Measurements from ENCODE around the gene FBXO44. TPM values are rescaled to one million over a fixed set of nuclear protein-coding genes. Genes with fewer than 3 reads are reported as not detected.

Gene FBXO44
- polyA plus RNA-seq, 4 donors: 11.0 to 32.4 (median 27.8) TPM

DNA sequence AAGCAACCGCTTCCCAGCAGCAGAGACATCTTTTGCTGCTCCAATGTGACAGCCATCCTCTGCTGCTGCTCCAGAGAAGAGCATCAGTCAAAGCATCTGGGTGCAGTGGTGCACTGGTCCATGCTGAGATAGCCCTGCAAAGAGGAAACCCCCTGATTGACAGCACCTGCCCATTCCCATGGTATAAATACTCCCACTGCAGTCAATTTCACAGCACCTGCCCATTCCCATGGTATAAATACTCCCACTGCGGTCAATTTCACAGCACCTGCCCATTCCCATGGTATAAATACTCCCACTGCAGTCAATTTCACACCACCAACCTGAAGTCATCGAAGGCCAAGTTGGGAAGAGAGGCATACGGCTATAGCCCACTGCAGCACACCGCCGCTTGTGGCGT is 25.9 kb upstream of the FBXO44 start:
- H3K4me1 ChIP-seq (ENCODE audit: control insufficient read depth in 3 of 3, insufficient read depth in 2 of 3, low read depth in 1 of 3, low read length in 2 of 3): no peaks in the 10 kb centered on the region
- FAIRE-seq: no peak
- H3K27me3 ChIP-seq (ENCODE audit: control insufficient read depth in 3 of 3, insufficient read depth in 3 of 3, low read length in 3 of 3): peaks cover 0 to 6% (median 6%) of the 10 kb centered on the region in 3 donors
- H3K27ac ChIP-seq (ENCODE audit: low read depth in 1 of 3, low read length in 2 of 3): no peak overlapping the region
- no peaks in the 10 kb centered on the region for H3K9me3 ChIP-seq (ENCODE audit: control insufficient read depth in 2 of 2, insufficient read depth in 1 of 2, low read depth in 1 of 2, low read length in 1 of 2)
- H3K4me3 ChIP-seq (ENCODE audit: low read depth in 1 of 3, low read length in 3 of 3): no peak overlapping the region
- WGBS, 3 donors: 91 to 94% (median 93%) methylated on average over 7 of the region's 7 CpGs
- H3K36me3 ChIP-seq (ENCODE audit: control insufficient read depth in 3 of 3, insufficient read depth in 2 of 3, low read depth in 1 of 3, low read length in 3 of 3): no peaks in the 10 kb centered on the region
- DNase-seq: no peak

- H3K36me3 ChIP-seq (ENCODE audit: control insufficient read depth in 3 of 3, insufficient read depth in 2 of 3, low read depth in 1 of 3, low read length in 3 of 3): no peaks in the 10 kb centered on the region
- FAIRE-seq: no peak
- WGBS, 3 donors: 41 to 68% (median 63%) methylated on average over 15 of the region's 15 CpGs
- no peak overlapping the region for H3K4me3 ChIP-seq (ENCODE audit: low read depth in 1 of 3, low read length in 3 of 3)
- H3K9me3 ChIP-seq (ENCODE audit: control insufficient read depth in 2 of 2, insufficient read depth in 1 of 2, low read depth in 1 of 2, low read length in 1 of 2): no peaks in the 10 kb centered on the region
- peaks cover 0 to 6% (median 6%) of the 10 kb centered on the region in 3 donors for H3K27me3 ChIP-seq (ENCODE audit: control insufficient read depth in 3 of 3, insufficient read depth in 3 of 3, low read length in 3 of 3)
- no peak for DNase-seq
- no peak overlapping the region for H3K27ac ChIP-seq (ENCODE audit: low read depth in 1 of 3, low read length in 2 of 3)
- H3K4me1 ChIP-seq (ENCODE audit: control insufficient read depth in 3 of 3, insufficient read depth in 2 of 3, low read depth in 1 of 3, low read length in 2 of 3): no peaks in the 10 kb centered on the region
These were observed 25.3 kb upstream of the FBXO44 start for GRCh38 chr1:11629184-11630016.

- H3K27ac ChIP-seq (ENCODE audit: low read depth in 1 of 3, low read length in 2 of 3): no peak overlapping the region
- WGBS, 3 donors: 68 to 77% (median 69%) methylated on average over 11 of the region's 11 CpGs
- no peak for FAIRE-seq
- no peaks in the 10 kb centered on the region for H3K4me1 ChIP-seq (ENCODE audit: control insufficient read depth in 3 of 3, insufficient read depth in 2 of 3, low read depth in 1 of 3, low read length in 2 of 3)
- no peaks in the 10 kb centered on the region for H3K9me3 ChIP-seq (ENCODE audit: control insufficient read depth in 2 of 2, insufficient read depth in 1 of 2, low read depth in 1 of 2, low read length in 1 of 2)
- H3K27me3 ChIP-seq (ENCODE audit: control insufficient read depth in 3 of 3, insufficient read depth in 3 of 3, low read length in 3 of 3): peaks cover 0 to 12% (median 0%) of the 10 kb centered on the region in 3 donors
- no peak for DNase-seq
- no peak overlapping the region for H3K4me3 ChIP-seq (ENCODE audit: low read depth in 1 of 3, low read length in 3 of 3)
- no peaks in the 10 kb centered on the region for H3K36me3 ChIP-seq (ENCODE audit: control insufficient read depth in 3 of 3, insufficient read depth in 2 of 3, low read depth in 1 of 3, low read length in 3 of 3)
These were observed 20.1 kb upstream of the FBXO44 start for GRCh38 chr1:11634365-11635192.

DNA sequence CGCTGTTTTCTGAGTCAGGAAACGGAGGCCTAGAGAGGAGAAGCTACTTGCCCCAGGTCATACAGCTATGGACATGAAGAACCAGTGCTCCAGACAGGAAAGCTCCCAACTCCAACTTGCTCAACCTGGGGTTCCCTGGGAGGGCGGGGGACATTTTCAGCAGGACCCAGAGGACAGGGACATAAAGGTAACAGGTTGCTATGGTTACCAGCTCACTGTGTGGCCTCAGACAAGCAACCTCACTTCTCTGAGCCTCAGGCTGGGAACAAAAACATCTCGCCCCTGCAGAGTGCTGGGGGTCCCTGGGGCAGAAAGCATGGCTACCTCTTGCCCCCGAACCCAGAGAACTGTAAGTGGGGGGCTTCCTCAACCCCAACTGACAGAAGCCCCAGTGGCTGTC is 16.6 kb upstream of the FBXO44 start:
- DNase-seq (no peak), FAIRE-seq (no peak)
- WGBS, 3 donors: 41 to 50% (median 45%) methylated on average over 5 of the region's 5 CpGs
- H3K27ac ChIP-seq (ENCODE audit: low read depth in 1 of 3, low read length in 2 of 3): no peak overlapping the region
- H3K4me1 ChIP-seq (ENCODE audit: control insufficient read depth in 3 of 3, insufficient read depth in 2 of 3, low read depth in 1 of 3, low read length in 2 of 3): no peaks in the 10 kb centered on the region
- no peaks in the 10 kb centered on the region for H3K9me3 ChIP-seq (ENCODE audit: control insufficient read depth in 2 of 2, insufficient read depth in 1 of 2, low read depth in 1 of 2, low read length in 1 of 2)
- H3K36me3 ChIP-seq (ENCODE audit: control insufficient read depth in 3 of 3, insufficient read depth in 2 of 3, low read depth in 1 of 3, low read length in 3 of 3): no peaks in the 10 kb centered on the region
- no peak overlapping the region for H3K4me3 ChIP-seq (ENCODE audit: low read depth in 1 of 3, low read length in 3 of 3)
- peaks cover 0 to 6% (median 3%) of the 10 kb centered on the region in 3 donors for H3K27me3 ChIP-seq (ENCODE audit: control insufficient read depth in 3 of 3, insufficient read depth in 3 of 3, low read length in 3 of 3)

DNA sequence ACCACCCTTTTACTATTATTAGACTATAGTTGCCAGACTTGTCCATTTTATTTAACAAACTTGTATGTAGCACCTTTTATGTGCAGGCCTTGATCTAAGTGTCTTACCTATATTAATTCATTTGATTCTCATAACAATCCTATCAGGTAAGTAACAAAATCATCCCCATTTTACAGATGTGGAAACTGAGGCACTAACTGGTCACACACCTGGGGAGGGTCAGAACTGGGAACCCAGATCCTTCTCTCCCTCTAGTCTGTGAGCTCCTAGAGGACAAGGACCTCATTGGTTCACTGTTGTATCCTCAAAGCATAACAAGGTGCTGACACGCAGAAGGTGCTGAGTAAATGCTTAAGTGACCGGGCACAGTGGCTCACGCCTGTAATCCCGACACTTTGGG is 15.3 kb upstream of the FBXO44 start:
- FAIRE-seq: no peak
- no peaks in the 10 kb centered on the region for H3K36me3 ChIP-seq (ENCODE audit: control insufficient read depth in 3 of 3, insufficient read depth in 2 of 3, low read depth in 1 of 3, low read length in 3 of 3)
- H3K27me3 ChIP-seq (ENCODE audit: control insufficient read depth in 3 of 3, insufficient read depth in 3 of 3, low read length in 3 of 3): peaks cover 0 to 6% (median 3%) of the 10 kb centered on the region in 3 donors
- H3K4me3 ChIP-seq (ENCODE audit: low read depth in 1 of 3, low read length in 3 of 3): no peak overlapping the region
- H3K4me1 ChIP-seq (ENCODE audit: control insufficient read depth in 3 of 3, insufficient read depth in 2 of 3, low read depth in 1 of 3, low read length in 2 of 3): no peaks in the 10 kb centered on the region
- no peaks in the 10 kb centered on the region for H3K9me3 ChIP-seq (ENCODE audit: control insufficient read depth in 2 of 2, insufficient read depth in 1 of 2, low read depth in 1 of 2, low read length in 1 of 2)
- DNase-seq: no peak
- H3K27ac ChIP-seq (ENCODE audit: low read depth in 1 of 3, low read length in 2 of 3): no peak overlapping the region
- 84 to 90% (median 88%) methylated on average over 4 of the region's 4 CpGs for WGBS, 3 donors

DNA sequence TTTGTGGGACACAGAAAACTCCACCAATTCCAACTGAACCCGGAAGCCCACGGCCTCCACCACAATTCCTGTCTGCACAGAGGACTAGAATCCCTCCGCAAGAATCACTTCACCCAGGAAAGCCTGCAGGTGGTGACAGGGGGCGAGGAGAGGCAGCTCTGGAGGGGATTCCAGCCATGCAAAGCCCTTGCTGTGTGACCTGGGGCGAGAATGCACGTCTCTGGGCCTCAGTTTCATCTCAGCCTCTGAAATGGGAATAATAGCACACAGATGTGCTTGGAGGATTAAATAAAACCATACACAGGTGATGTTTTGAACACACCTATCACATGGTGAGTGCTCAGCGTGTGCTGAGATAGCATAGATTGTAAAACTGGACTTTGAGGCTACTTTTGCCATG is 14.6 kb upstream of the FBXO44 start:
- Histone ChIP-seq H3K9me3 (ENCODE audit: control insufficient read depth in 2 of 2, insufficient read depth in 1 of 2, low read depth in 1 of 2, low read length in 1 of 2) (no peaks in the 10 kb centered on the region), H3K27me3 (ENCODE audit: control insufficient read depth in 3 of 3, insufficient read depth in 3 of 3, low read length in 3 of 3) (peaks cover 0 to 6% (median 3%) of the 10 kb centered on the region in 3 donors), H3K4me1 (ENCODE audit: control insufficient read depth in 3 of 3, insufficient read depth in 2 of 3, low read depth in 1 of 3, low read length in 2 of 3) (no peaks in the 10 kb centered on the region), H3K4me3 (ENCODE audit: low read depth in 1 of 3, low read length in 3 of 3) (no peak overlapping the region), H3K27ac (ENCODE audit: low read depth in 1 of 3, low read length in 2 of 3) (no peak overlapping the region), H3K36me3 (ENCODE audit: control insufficient read depth in 3 of 3, insufficient read depth in 2 of 3, low read depth in 1 of 3, low read length in 3 of 3) (no peaks in the 10 kb centered on the region)
- 51 to 67% (median 59%) methylated on average over 7 of the region's 7 CpGs for WGBS, 3 donors
- DNase-seq: no peak
- no peak for FAIRE-seq

DNA sequence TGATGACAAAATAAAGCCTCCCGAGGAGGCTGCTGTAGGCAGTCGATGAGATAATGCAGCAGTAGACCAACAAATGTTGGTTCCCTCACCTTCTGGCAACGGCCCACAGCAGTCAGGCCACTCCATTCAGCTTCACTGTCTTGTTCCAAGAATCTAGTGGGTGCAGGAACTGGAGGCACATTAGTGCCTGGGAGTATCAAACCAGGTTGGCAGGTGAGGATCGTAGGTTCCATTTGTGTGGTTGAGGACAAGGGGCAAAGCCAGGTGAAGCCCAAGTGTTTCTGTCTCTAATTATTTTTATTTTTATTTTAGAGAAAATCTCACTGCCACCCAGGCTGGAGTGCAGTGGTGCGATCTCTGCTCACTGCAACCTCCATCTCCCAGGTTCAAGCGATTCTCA is 13.7 kb upstream of the FBXO44 start:
- no peak overlapping the region for H3K4me3 ChIP-seq (ENCODE audit: low read depth in 1 of 3, low read length in 3 of 3)
- H3K9me3 ChIP-seq (ENCODE audit: control insufficient read depth in 2 of 2, insufficient read depth in 1 of 2, low read depth in 1 of 2, low read length in 1 of 2): no peaks in the 10 kb centered on the region
- FAIRE-seq (no peak), DNase-seq (no peak)
- WGBS, 3 donors: 60 to 67% (median 62%) methylated on average over 6 of the region's 6 CpGs
- H3K27me3 ChIP-seq (ENCODE audit: control insufficient read depth in 3 of 3, insufficient read depth in 3 of 3, low read length in 3 of 3): peaks cover 0 to 5% (median 3%) of the 10 kb centered on the region in 3 donors
- no peak overlapping the region for H3K27ac ChIP-seq (ENCODE audit: low read depth in 1 of 3, low read length in 2 of 3)
- no peaks in the 10 kb centered on the region for H3K4me1 ChIP-seq (ENCODE audit: control insufficient read depth in 3 of 3, insufficient read depth in 2 of 3, low read depth in 1 of 3, low read length in 2 of 3)
- H3K36me3 ChIP-seq (ENCODE audit: control insufficient read depth in 3 of 3, insufficient read depth in 2 of 3, low read depth in 1 of 3, low read length in 3 of 3): peaks cover 0 to 3% (median 0%) of the 10 kb centered on the region in 3 donors

DNA sequence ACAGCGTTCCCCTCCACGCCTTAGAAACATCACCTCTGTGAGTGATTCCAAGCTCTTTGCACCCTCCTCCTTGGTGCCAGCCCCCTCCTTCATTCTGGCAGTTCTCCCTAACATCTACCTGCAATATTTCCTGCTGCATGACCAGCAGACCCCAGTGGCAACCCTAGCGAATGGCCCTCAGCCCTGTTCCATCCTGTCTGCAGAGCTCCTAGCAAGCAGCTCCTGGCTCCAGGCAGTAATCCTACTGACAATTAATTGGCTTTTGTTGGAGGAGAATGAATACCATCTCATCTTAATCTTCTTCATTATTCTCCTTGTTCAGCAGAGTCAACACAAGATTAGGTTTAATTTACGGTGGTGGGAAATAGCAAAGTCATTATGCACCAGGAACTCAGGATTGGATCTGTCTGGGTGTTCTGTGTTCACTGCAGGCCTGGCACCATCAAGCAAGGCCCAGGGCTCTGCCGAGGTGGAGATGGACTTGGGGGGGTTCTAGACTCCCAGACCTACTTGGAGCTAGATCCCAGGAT is 12.8 kb upstream of the FBXO44 start:
- Histone ChIP-seq H3K4me1 (ENCODE audit: control insufficient read depth in 3 of 3, insufficient read depth in 2 of 3, low read depth in 1 of 3, low read length in 2 of 3) (no peaks in the 10 kb centered on the region), H3K27me3 (ENCODE audit: control insufficient read depth in 3 of 3, insufficient read depth in 3 of 3, low read length in 3 of 3) (peaks cover 0 to 3% (median 3%) of the 10 kb centered on the region in 3 donors), H3K9me3 (ENCODE audit: control insufficient read depth in 2 of 2, insufficient read depth in 1 of 2, low read depth in 1 of 2, low read length in 1 of 2) (no peaks in the 10 kb centered on the region), H3K36me3 (ENCODE audit: control insufficient read depth in 3 of 3, insufficient read depth in 2 of 3, low read depth in 1 of 3, low read length in 3 of 3) (peaks cover 0 to 9% (median 0%) of the 10 kb centered on the region in 3 donors), H3K27ac (ENCODE audit: low read depth in 1 of 3, low read length in 2 of 3) (no peak overlapping the region), H3K4me3 (ENCODE audit: low read depth in 1 of 3, low read length in 3 of 3) (no peak overlapping the region)
- no peak for FAIRE-seq
- no peak for DNase-seq
- WGBS, 3 donors: 35 to 54% (median 39%) methylated on average over 4 to 5 of the region's 5 CpGs

Measured in small intestine (tissue), 7 donors.